ENCODE measurements around the gene MOSPD3.
A peak's percentile ranks its signal among the peaks of the same experiment; 100 is the strongest.

MOSPD3 gene

DNA sequence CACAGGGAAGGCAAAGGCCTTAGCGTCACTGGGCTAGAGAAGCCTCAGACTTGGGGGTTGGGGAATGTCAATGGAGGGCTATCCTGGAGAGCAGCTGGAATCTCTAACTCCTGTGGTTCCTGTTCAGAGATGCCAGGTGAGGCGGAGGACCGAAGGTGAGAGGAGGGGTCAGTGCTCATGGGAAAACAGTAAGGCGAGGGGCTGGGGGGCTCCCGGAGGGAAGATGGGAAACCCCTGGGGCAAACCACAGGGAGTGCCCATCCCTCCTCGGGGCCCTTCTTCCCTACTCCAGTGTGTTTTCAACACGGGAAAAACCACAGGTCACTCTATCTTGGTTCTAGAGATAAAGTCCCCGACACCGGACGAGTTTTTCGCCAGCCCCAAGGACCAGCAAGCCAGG lies 29.7 kb upstream of the MOSPD3 start:
- TF ChIP-seq, protein P1, sequence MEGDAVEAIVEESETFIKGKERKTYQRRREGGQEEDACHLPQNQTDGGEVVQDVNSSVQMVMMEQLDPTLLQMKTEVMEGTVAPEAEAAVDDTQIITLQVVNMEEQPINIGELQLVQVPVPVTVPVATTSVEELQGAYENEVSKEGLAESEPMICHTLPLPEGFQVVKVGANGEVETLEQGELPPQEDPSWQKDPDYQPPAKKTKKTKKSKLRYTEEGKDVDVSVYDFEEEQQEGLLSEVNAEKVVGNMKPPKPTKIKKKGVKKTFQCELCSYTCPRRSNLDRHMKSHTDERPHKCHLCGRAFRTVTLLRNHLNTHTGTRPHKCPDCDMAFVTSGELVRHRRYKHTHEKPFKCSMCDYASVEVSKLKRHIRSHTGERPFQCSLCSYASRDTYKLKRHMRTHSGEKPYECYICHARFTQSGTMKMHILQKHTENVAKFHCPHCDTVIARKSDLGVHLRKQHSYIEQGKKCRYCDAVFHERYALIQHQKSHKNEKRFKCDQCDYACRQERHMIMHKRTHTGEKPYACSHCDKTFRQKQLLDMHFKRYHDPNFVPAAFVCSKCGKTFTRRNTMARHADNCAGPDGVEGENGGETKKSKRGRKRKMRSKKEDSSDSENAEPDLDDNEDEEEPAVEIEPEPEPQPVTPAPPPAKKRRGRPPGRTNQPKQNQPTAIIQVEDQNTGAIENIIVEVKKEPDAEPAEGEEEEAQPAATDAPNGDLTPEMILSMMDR (IDR thresholded peaks at IDR 0.05; ENCODE audit: low read depth, low read length), result no peak
- no peak for DNase-seq (ENCODE audit: low read depth in 2 of 2)
- peak overlapping the region; percentile 43 to 94 for H3K4me3 ChIP-seq (replicated peaks in 1 of 2; ENCODE audit: low read depth in 2 of 2, low read length in 2 of 2)

- H3K4me3 ChIP-seq (replicated peaks in 1 of 2; ENCODE audit: low read depth in 2 of 2, low read length in 2 of 2), result peak overlapping the region; percentile 43 to 94
- DNase-seq (ENCODE audit: low read depth in 2 of 2), result peak; percentile 82 to 85
- TF ChIP-seq, protein P1 (IDR thresholded peaks at IDR 0.05; ENCODE audit: low read depth, low read length), result no peak
These were observed 28.9 kb upstream of the MOSPD3 start for GRCh38 chr7:100583132-100584053.

GRCh38 chr7:100584054-100584682 lies 28.2 kb upstream of the MOSPD3 start:
- H3K4me3 ChIP-seq (replicated peaks in 1 of 2; ENCODE audit: low read depth in 2 of 2, low read length in 2 of 2), result peak overlapping the region; percentile 94
- peak; percentile 40 to 68 for DNase-seq (ENCODE audit: low read depth in 2 of 2)
- TF ChIP-seq, protein P1 (IDR thresholded peaks at IDR 0.05; ENCODE audit: low read depth, low read length), result no peak

- peak; percentile 79 to 94 for DNase-seq (ENCODE audit: low read depth in 2 of 2)
- H3K4me3 ChIP-seq (replicated peaks in 1 of 2; ENCODE audit: low read depth in 2 of 2, low read length in 2 of 2), result peak overlapping the region; percentile 94
- TF ChIP-seq, protein P1 (IDR thresholded peaks at IDR 0.05; ENCODE audit: low read depth, low read length), result no peak
These were observed 27.4 kb upstream of the MOSPD3 start for GRCh38 chr7:100584683-100585510.

DNA sequence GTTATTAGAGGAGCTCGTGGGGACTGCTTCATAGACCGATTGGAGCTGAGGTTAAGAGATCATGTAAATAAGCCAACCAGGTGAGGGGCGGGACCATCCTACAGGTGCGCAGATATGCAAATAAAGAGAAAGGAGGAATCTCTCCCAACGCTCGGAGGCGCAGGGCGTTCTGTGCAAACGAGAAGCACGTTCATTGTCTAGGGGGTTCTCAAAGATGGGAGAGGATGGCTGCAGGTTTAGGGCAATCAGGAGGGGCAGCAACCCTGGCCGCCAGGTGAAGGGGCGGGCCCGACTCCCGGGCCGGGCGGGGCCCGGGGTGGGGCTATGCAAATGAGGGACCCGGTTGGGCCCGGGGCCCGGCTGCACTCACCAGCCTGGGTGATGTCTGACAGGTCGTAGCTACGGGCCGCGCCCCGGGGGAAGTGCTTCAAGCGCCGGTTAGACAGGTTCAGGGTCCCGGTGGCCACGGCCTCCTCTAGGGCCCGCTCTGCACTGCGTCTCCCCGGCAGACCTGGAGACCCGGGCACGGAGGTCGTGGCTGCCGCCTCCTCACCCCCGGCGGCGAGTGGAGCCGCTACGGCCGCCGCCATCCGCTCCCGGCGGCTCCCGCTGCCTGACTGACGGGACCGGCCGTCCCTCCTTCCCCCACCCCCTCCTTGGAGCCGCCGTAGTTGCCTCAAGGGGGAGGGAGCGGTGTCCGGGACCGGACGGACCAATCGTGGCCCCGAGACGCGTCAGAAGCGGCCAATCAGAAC lies 26.7 kb upstream of the MOSPD3 start, which contains the start of gene LRCH4:
Gene LRCH4, minus strand, starts transcription at position 619 of the 755 bp plus-strand sequence. Its CDS starts 29 bp downstream, at position 590.
- peak in 1 of 2 donors; percentile 55 for DNase-seq (ENCODE audit: low read depth in 2 of 2)
- H3K4me3 ChIP-seq (replicated peaks in 1 of 2; ENCODE audit: low read depth in 2 of 2, low read length in 2 of 2), result peak within 1 kb of the TSS; percentile 94
- TF ChIP-seq, protein P1 (IDR thresholded peaks at IDR 0.05; ENCODE audit: low read depth, low read length), result no peak

Data from cardiac fibroblast (primary cell).